ENCODE measurements around the gene RPL13. TPM values are rescaled to one million over a fixed set of nuclear protein-coding genes. Genes with fewer than 3 reads are reported as not detected.
A peak's percentile ranks its signal among the peaks of the same experiment; 100 is the strongest.

Gene RPL13
- total and polyA plus RNA-seq, 2 of the 13 experiments (the other 11 are each of a cell fraction or from before 2014, with no cell fraction given) = 2,988 to 4,411 TPM

DNA sequence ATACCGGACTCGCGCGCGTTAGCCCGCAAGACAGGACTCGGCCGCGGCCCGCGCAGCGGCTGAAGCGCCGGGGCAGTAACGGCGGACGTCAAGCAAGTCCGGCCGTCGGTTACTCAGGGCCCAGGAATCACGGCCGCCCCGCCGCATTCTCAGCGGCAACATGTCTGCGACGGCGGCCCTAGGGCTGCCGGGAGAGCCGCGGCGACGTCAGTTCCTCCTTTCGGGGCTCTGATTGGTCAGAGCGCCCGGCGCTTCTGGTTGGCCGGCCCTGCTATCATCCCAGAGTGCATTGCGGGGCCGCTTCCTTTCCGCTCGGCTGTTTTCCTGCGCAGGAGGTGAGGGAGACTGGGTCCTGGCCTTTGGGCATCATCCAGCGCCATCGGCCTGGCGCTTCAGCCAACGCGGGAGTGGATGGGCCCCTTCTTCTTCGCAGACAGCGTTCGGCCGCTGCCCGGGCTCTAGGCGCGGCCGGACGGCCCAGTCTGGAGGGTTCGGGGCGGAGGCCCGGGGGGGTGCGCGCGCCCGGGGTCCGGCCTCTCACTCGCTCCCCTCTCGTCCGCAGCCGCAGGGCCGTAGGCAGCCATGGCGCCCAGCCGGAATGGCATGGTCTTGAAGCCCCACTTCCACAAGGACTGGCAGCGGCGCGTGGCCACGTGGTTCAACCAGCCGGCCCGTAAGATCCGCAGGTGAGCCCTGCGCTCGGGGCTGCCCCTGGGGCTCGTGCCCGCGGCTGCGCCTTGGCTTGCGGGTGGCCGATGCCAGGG lies at the start of gene RPL13 (continued):
- TF ChIP-seq, protein P1, sequence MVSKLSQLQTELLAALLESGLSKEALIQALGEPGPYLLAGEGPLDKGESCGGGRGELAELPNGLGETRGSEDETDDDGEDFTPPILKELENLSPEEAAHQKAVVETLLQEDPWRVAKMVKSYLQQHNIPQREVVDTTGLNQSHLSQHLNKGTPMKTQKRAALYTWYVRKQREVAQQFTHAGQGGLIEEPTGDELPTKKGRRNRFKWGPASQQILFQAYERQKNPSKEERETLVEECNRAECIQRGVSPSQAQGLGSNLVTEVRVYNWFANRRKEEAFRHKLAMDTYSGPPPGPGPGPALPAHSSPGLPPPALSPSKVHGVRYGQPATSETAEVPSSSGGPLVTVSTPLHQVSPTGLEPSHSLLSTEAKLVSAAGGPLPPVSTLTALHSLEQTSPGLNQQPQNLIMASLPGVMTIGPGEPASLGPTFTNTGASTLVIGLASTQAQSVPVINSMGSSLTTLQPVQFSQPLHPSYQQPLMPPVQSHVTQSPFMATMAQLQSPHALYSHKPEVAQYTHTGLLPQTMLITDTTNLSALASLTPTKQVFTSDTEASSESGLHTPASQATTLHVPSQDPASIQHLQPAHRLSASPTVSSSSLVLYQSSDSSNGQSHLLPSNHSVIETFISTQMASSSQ (IDR thresholded peaks at IDR 0.05; ENCODE audit: low read depth) = no peak
- TF ChIP-seq, protein P1 (CRISPR knock-in tag; IDR thresholded peaks at IDR 0.05; ENCODE audit: borderline replicate concordance) = no peak; the same call in 1 of the 2 replicates
- TF ChIP-seq NFE2L2 (IDR thresholded peaks at IDR 0.05; ENCODE audit: low read length) = 0 out of 2 replicates have a peak, but pooled peaks have one; percentile 4
- TF ChIP-seq POLR2AphosphoS5 (IDR thresholded peaks at IDR 0.05; ENCODE audit: low read depth, low read length) = peak; percentile 99
- no peak for TF ChIP-seq ZNF549 (CRISPR knock-in tag; IDR thresholded peaks at IDR 0.05)
- TF ChIP-seq ATAD3A (CRISPR knock-in tag; IDR thresholded peaks at IDR 0.05) = 0 out of 2 replicates have a peak, but pooled peaks have one; percentile 32
- 0 out of 2 replicates have a peak, but pooled peaks have one; percentile 44 for TF ChIP-seq ZNF713 (CRISPR knock-in tag; IDR thresholded peaks at IDR 0.05)
- peak; percentile 77; the same call in 1 of the 2 replicates for TF ChIP-seq NFKB2 (CRISPR knock-in tag; IDR thresholded peaks at IDR 0.05; ENCODE audit: borderline replicate concordance)
- TF ChIP-seq ZNF546 (CRISPR knock-in tag; conservative IDR thresholded peaks at IDR 0.05) = peak; percentile 97; the same call in 1 of the 2 replicates
- TF ChIP-seq, protein P2, sequence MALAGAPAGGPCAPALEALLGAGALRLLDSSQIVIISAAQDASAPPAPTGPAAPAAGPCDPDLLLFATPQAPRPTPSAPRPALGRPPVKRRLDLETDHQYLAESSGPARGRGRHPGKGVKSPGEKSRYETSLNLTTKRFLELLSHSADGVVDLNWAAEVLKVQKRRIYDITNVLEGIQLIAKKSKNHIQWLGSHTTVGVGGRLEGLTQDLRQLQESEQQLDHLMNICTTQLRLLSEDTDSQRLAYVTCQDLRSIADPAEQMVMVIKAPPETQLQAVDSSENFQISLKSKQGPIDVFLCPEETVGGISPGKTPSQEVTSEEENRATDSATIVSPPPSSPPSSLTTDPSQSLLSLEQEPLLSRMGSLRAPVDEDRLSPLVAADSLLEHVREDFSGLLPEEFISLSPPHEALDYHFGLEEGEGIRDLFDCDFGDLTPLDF (CRISPR knock-in tag; IDR thresholded peaks at IDR 0.05) = peak; percentile 66
- TF ChIP-seq, protein P3, sequence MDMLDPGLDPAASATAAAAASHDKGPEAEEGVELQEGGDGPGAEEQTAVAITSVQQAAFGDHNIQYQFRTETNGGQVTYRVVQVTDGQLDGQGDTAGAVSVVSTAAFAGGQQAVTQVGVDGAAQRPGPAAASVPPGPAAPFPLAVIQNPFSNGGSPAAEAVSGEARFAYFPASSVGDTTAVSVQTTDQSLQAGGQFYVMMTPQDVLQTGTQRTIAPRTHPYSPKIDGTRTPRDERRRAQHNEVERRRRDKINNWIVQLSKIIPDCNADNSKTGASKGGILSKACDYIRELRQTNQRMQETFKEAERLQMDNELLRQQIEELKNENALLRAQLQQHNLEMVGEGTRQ (IDR thresholded peaks at IDR 0.05; ENCODE audit: low read depth, low read length) = no peak
- TF ChIP-seq, protein P3 (CRISPR knock-in tag; IDR thresholded peaks at IDR 0.05; ENCODE audit: borderline replicate concordance) = no peak
- no peak for TF ChIP-seq SCMH1 (CRISPR knock-in tag; IDR thresholded peaks at IDR 0.05; ENCODE audit: borderline replicate concordance)
- TF ChIP-seq HHEX (CRISPR knock-in tag; IDR thresholded peaks at IDR 0.05) = no peak; the same call in 1 of the 2 replicates
- peak; percentile 85 for TF ChIP-seq ZNF724P (CRISPR knock-in tag; IDR thresholded peaks at IDR 0.05; ENCODE audit: borderline replicate concordance)
- TF ChIP-seq SIN3B (IDR thresholded peaks at IDR 0.05; ENCODE audit: low read length) = 0 out of 2 replicates have a peak, but pooled peaks have one; percentile 3
- TF ChIP-seq ZNF543 (CRISPR knock-in tag; IDR thresholded peaks at IDR 0.05) = peak; percentile 95
- TF ChIP-seq, protein P4, sequence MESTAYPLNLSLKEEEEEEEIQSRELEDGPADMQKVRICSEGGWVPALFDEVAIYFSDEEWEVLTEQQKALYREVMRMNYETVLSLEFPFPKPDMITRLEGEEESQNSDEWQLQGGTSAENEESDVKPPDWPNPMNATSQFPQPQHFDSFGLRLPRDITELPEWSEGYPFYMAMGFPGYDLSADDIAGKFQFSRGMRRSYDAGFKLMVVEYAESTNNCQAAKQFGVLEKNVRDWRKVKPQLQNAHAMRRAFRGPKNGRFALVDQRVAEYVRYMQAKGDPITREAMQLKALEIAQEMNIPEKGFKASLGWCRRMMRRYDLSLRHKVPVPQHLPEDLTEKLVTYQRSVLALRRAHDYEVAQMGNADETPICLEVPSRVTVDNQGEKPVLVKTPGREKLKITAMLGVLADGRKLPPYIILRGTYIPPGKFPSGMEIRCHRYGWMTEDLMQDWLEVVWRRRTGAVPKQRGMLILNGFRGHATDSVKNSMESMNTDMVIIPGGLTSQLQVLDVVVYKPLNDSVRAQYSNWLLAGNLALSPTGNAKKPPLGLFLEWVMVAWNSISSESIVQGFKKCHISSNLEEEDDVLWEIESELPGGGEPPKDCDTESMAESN (CRISPR knock-in tag; conservative IDR thresholded peaks at IDR 0.05) = peak; percentile 97
- TF ChIP-seq, protein P5, sequence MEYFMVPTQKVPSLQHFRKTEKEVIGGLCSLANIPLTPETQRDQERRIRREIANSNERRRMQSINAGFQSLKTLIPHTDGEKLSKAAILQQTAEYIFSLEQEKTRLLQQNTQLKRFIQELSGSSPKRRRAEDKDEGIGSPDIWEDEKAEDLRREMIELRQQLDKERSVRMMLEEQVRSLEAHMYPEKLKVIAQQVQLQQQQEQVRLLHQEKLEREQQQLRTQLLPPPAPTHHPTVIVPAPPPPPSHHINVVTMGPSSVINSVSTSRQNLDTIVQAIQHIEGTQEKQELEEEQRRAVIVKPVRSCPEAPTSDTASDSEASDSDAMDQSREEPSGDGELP (IDR thresholded peaks at IDR 0.05; ENCODE audit: borderline replicate concordance, low read depth) = peak; percentile 57
- TF ChIP-seq ZNF12 (CRISPR knock-in tag; IDR thresholded peaks at IDR 0.05) = no peak; the same call in 1 of the 2 replicates
